Subcutaneous abdominal adipose tissue (tissue), 5 donors: ENCODE results near the gene NEK9.
"Not testable (repeated sequence)": the region's sequence is repeated elsewhere in the genome, so short reads cannot be mapped to it uniquely, and the experiment has no call there.

ENCODE experiments used
- H3K27ac ChIP-seq: one replicate; pipeline ENCODE4 v1.7.0; 2013; ENCODE audit warnings: low read depth, mild to moderate bottlenecking, inconsistent platforms, low read length, moderate library complexity
- H3K27me3 ChIP-seq, 5 donors: one replicate each; pipeline ENCODE4 v1.7.0; 2013; ENCODE audit warnings: low read length in 5 of 5, inconsistent platforms in 1 of 5; ENCODE audit not compliant: control insufficient read depth in 5 of 5, insufficient read depth in 4 of 5
- H3K36me3 ChIP-seq, 5 donors: one replicate each; pipeline ENCODE4 v1.7.0; 2013; ENCODE audit warnings: low read length in 5 of 5; ENCODE audit not compliant: control insufficient read depth in 5 of 5, insufficient read depth in 5 of 5
- H3K4me1 ChIP-seq, 5 donors: one replicate each; pipeline ENCODE4 v1.7.0; 2013; ENCODE audit warnings: low read length in 5 of 5, mild to moderate bottlenecking in 3 of 5, moderate library complexity in 1 of 5; ENCODE audit not compliant: control insufficient read depth in 5 of 5, insufficient read depth in 5 of 5
- H3K4me3 ChIP-seq, 5 donors: one replicate each; pipeline ENCODE4 v1.7.0; 2013; ENCODE audit warnings: low read length in 5 of 5, low read depth in 1 of 5
- H3K9ac ChIP-seq, 5 donors: one replicate each; pipeline ENCODE4 v1.7.0; 2013; ENCODE audit warnings: low read length in 5 of 5, mild to moderate bottlenecking in 4 of 5, moderate library complexity in 3 of 5
- H3K9me3 ChIP-seq, 5 donors: one replicate each; pipeline ENCODE4 v1.7.0; 2013; ENCODE audit warnings: low read length in 5 of 5; ENCODE audit not compliant: control insufficient read depth in 5 of 5
- donor health status: healthy.
- donor health status: healthy.
- donor health status: healthy.
- donor health status: healthy.
- donor health status: healthy.

The NEK9 gene

GRCh38 chr14:75133597-75133996, 6.7 kb upstream of the NEK9 start:
- Histone ChIP-seq H3K27ac (no peak overlapping the region), H3K4me1 (peaks cover 0 to 18% (median 15%) of the 10 kb centered on the region in 5 donors), H3K9me3 (no peaks in the 10 kb centered on the region), H3K4me3 (no peak overlapping the region), H3K27me3 (no peaks in the 10 kb centered on the region), H3K36me3 (peaks cover 19 to 31% (median 24%) of the 10 kb centered on the region in 5 donors), H3K9ac (peak overlapping the region in 1 of 5 donors; percentile 60)

- Histone ChIP-seq H3K27me3 (no peaks in the 10 kb centered on the region), H3K9ac (peak overlapping the region in 2 of 5 donors; percentile 26 to 60), H3K4me3 (no peak overlapping the region), H3K27ac (peak overlapping the region; percentile 31), H3K36me3 (peaks cover 19 to 31% (median 24%) of the 10 kb centered on the region in 5 donors), H3K4me1 (peaks cover 0 to 20% (median 19%) of the 10 kb centered on the region in 5 donors), H3K9me3 (no peaks in the 10 kb centered on the region)
These were observed 5.7 kb upstream of the NEK9 start for GRCh38 chr14:75132382-75133086.

- H3K4me1 ChIP-seq, result peaks cover 0 to 39% (median 39%) of the 10 kb centered on the region in 5 donors
- no peak overlapping the region for H3K4me3 ChIP-seq
- no peaks in the 10 kb centered on the region for H3K27me3 ChIP-seq
- H3K36me3 ChIP-seq, result peaks cover 2 to 10% (median 4%) of the 10 kb centered on the region in 5 donors
- H3K9me3 ChIP-seq, result no peaks in the 10 kb centered on the region
- H3K27ac ChIP-seq, result no peak overlapping the region
- H3K9ac ChIP-seq, result peak overlapping the region in 2 of 5 donors; percentile 21 to 28
These were observed 1.7 kb upstream of the NEK9 start for GRCh38 chr14:75128596-75128990.

- no peak overlapping the region for H3K27ac ChIP-seq
- H3K9me3 ChIP-seq, result no peaks in the 10 kb centered on the region
- H3K27me3 ChIP-seq, result no peaks in the 10 kb centered on the region
- H3K4me1 ChIP-seq, result peaks cover 0 to 40% (median 39%) of the 10 kb centered on the region in 5 donors
- H3K9ac ChIP-seq, result peak overlapping the region in 4 of 5 donors; percentile 21 to 95 (median 86)
- peak overlapping the region in 4 of 5 donors; percentile 84 to 93 (median 88) for H3K4me3 ChIP-seq
- peaks cover 0 to 5% (median 0%) of the 10 kb centered on the region in 5 donors for H3K36me3 ChIP-seq
These were observed 1.2 kb upstream of the NEK9 start for GRCh38 chr14:75127903-75128595.

GRCh38 chr14:75127474-75127820, 599 bp upstream of the NEK9 start:
- peaks cover 0 to 37% (median 33%) of the 10 kb centered on the region in 5 donors for H3K4me1 ChIP-seq
- H3K9ac ChIP-seq, result peak overlapping the region; percentile 80 to 99 (median 91)

GRCh38 chr14:75126121-75126544, 715 bp downstream of the NEK9 start:
- Histone ChIP-seq H3K9ac (peak overlapping the region; percentile 80 to 99 (median 92)), H3K4me1 (peaks cover 0 to 37% (median 32%) of the 10 kb centered on the region in 5 donors), H3K27ac (peak overlapping the region; percentile 97), H3K9me3 (no peaks in the 10 kb centered on the region), H3K36me3 (peaks cover 0 to 3% (median 0%) of the 10 kb centered on the region in 5 donors), H3K27me3 (no peaks in the 10 kb centered on the region), H3K4me3 (peak overlapping the region; percentile 76 to 93 (median 85))

More at GRCh38 chr14:75127474-75127820, 599 bp upstream of the NEK9 start:
- H3K36me3 ChIP-seq, H3K9me3 ChIP-seq, H3K27me3 ChIP-seq: not testable (repeated sequence)
- Histone ChIP-seq H3K4me3 (peak overlapping the region; percentile 81 to 93 (median 85)), H3K27ac (peak overlapping the region; percentile 97)

GRCh38 chr14:75125617-75126016, 1.2 kb downstream of the NEK9 start:
- Histone ChIP-seq H3K36me3 (peaks cover 0 to 5% (median 4%) of the 10 kb centered on the region in 5 donors), H3K9ac (peak overlapping the region in 2 of 5 donors; percentile 91 to 99), H3K4me1 (peaks cover 0 to 37% (median 32%) of the 10 kb centered on the region in 5 donors), H3K27ac (no peak overlapping the region), H3K9me3 (no peaks in the 10 kb centered on the region), H3K4me3 (peak overlapping the region in 3 of 5 donors; percentile 84 to 91 (median 85)), H3K27me3 (no peaks in the 10 kb centered on the region)

- Histone ChIP-seq H3K9ac (peak overlapping the region in 1 of 5 donors; percentile 31), H3K9me3 (no peaks in the 10 kb centered on the region), H3K4me3 (no peak overlapping the region), H3K36me3 (peaks cover 12 to 20% (median 19%) of the 10 kb centered on the region in 5 donors), H3K27ac (no peak overlapping the region), H3K27me3 (no peaks in the 10 kb centered on the region), H3K4me1 (peaks cover 0 to 37% (median 32%) of the 10 kb centered on the region in 5 donors)
These were observed 2.9 kb downstream of the NEK9 start for GRCh38 chr14:75123991-75124390.

GRCh38 chr14:75121552-75121951, 5.3 kb downstream of the NEK9 start:
- Histone ChIP-seq H3K4me1 (peaks cover 0 to 23% (median 13%) of the 10 kb centered on the region in 5 donors), H3K4me3 (no peak overlapping the region), H3K9ac (no peak overlapping the region), H3K27me3 (no peaks in the 10 kb centered on the region), H3K9me3 (no peaks in the 10 kb centered on the region), H3K27ac (no peak overlapping the region), H3K36me3 (peaks cover 25 to 42% (median 36%) of the 10 kb centered on the region in 5 donors)
